HEK293 (cell line): ENCODE measurements around the gene PALM2AKAP2.
A peak's percentile ranks its signal among the peaks of the same experiment; 100 is the strongest.

Experiments used
- CTCF ChIA-PET: fragments of 350-600 bp; formaldehyde crosslinking; extraction: SDS; loops from one replicate; lab custom pipeline; 2021; ENCODE audit warnings: antibody characterized with exemption; lab: Yijun Ruan, JAX
- POLR2A ChIA-PET: fragments of 300-600 bp; formaldehyde crosslinking; extraction: SDS; loops from one replicate; lab custom pipeline; 2020; ENCODE audit warnings: antibody characterized with exemption, inconsistent platforms; lab: Yijun Ruan, JAX
- H3K27ac ChIP-seq: fragments of 200-500 bp; sonication (Bioruptor generic); 2 replicates; pipeline ENCODE4 v1.5.1; 2014; ENCODE audit warnings: low read depth, low read length, control low read depth, inconsistent platforms; ENCODE audit errors: extremely low read depth
- H3K36me3 ChIP-seq, 2 experiments: fragments of 200-500 bp in 1 of 2; sonication (Bioruptor generic) in 1 of 2; 1 replicate in 1 of 2; 2 replicates in 1 of 2; pipeline ENCODE4 v1.5.1; 2014 to 2017; ENCODE audit warnings: inconsistent platforms in 2 of 2, low read length in 2 of 2; ENCODE audit not compliant: control insufficient read depth in 2 of 2, insufficient read depth in 1 of 2
- H3K4me1 ChIP-seq: fragments of 200-500 bp; sonication (Bioruptor generic); 2 replicates; pipeline ENCODE4 v1.5.1; 2014; ENCODE audit warnings: mild to moderate bottlenecking, low read length, inconsistent platforms; ENCODE audit not compliant: control insufficient read depth, insufficient read depth
- H3K4me3 ChIP-seq: 2 replicates; pipeline ENCODE4 v1.5.1; 2011; ENCODE audit warnings: low read depth, mild to moderate bottlenecking, control low read depth, low read length, moderate library complexity
- H3K9me3 ChIP-seq: fragments of 200-500 bp; sonication (Bioruptor generic); 2 replicates; pipeline ENCODE4 v1.5.1; 2014; ENCODE audit warnings: low read depth, low read length, inconsistent platforms; ENCODE audit not compliant: control insufficient read depth, insufficient read depth
- HOXA7 ChIP-seq: sonication (generic); formaldehyde crosslinking; IDR thresholded peaks from 2 replicates; pipeline ENCODE4 v1.8.1; 2022; ENCODE audit warnings: missing genetic modification reagents, borderline replicate concordance
- PRDM2 ChIP-seq: fragments of 450-650 bp; formaldehyde crosslinking; IDR thresholded peaks from 2 replicates; pipeline ENCODE4 v1.5.1; 2016; ENCODE audit warnings: missing biosample characterization, missing genetic modification characterization, borderline replicate concordance
- REPIN1 ChIP-seq: fragments of 450-650 bp; formaldehyde crosslinking; IDR thresholded peaks from 2 replicates; pipeline ENCODE4 v1.5.1; 2017; ENCODE audit warnings: missing biosample characterization, missing genetic modification characterization, low read depth
- REST ChIP-seq: fragments of 450-650 bp; formaldehyde crosslinking; IDR thresholded peaks from 2 replicates; pipeline ENCODE4 v1.5.1; 2016; ENCODE audit warnings: missing biosample characterization, missing genetic modification characterization
- SCRT1 ChIP-seq: fragments of 450-650 bp; formaldehyde crosslinking; IDR thresholded peaks from 2 replicates; pipeline ENCODE4 v1.5.1; 2016; ENCODE audit warnings: missing biosample characterization, missing genetic modification characterization, borderline replicate concordance
- ZBTB1 ChIP-seq: fragments of 450-650 bp; formaldehyde crosslinking; IDR thresholded peaks from 2 replicates; pipeline ENCODE4 v1.5.1; 2016; ENCODE audit warnings: missing biosample characterization, missing genetic modification characterization
- ZBTB44 ChIP-seq: fragments of 450-650 bp; IDR thresholded peaks from 2 replicates; pipeline ENCODE4 v1.5.1; 2018; ENCODE audit warnings: missing biosample characterization, mild to moderate bottlenecking, missing genetic modification characterization
- ZBTB49 ChIP-seq: fragments of 450-650 bp; formaldehyde crosslinking; IDR thresholded peaks from 2 replicates; pipeline ENCODE4 v1.5.1; 2016; ENCODE audit warnings: missing biosample characterization, missing genetic modification characterization, low read depth
- ZBTB7A ChIP-seq: fragments of 450-650 bp; formaldehyde crosslinking; IDR thresholded peaks from 2 replicates; pipeline ENCODE4 v1.5.1; 2016; ENCODE audit warnings: low read depth, missing biosample characterization, missing genetic modification characterization
- ZFP41 ChIP-seq: fragments of 450-650 bp; formaldehyde crosslinking; IDR thresholded peaks from 2 replicates; pipeline ENCODE4 v1.5.1; 2016; ENCODE audit warnings: missing biosample characterization, missing genetic modification characterization, borderline replicate concordance
- ZFP69B ChIP-seq: fragments of 450-650 bp; formaldehyde crosslinking; IDR thresholded peaks from 2 replicates; pipeline ENCODE4 v1.5.1; 2016; ENCODE audit warnings: missing biosample characterization, missing genetic modification characterization
- ZIC2 ChIP-seq: fragments of 450-650 bp; formaldehyde crosslinking; IDR thresholded peaks from 2 replicates; pipeline ENCODE4 v1.5.1; 2016; ENCODE audit warnings: missing biosample characterization, missing genetic modification characterization
- ZNF132 ChIP-seq: fragments of 450-650 bp; formaldehyde crosslinking; IDR thresholded peaks from 2 replicates; pipeline ENCODE4 v1.5.1; 2017; ENCODE audit warnings: missing biosample characterization, missing genetic modification characterization, borderline replicate concordance
- ZNF157 ChIP-seq: fragments of 450-650 bp; formaldehyde crosslinking; IDR thresholded peaks from 2 replicates; pipeline ENCODE4 v1.5.1; 2016; ENCODE audit warnings: missing biosample characterization, missing genetic modification characterization
- ZNF2 ChIP-seq: fragments of 450-650 bp; formaldehyde crosslinking; IDR thresholded peaks from 2 replicates; pipeline ENCODE4 v1.5.1; 2016; ENCODE audit warnings: missing biosample characterization, missing genetic modification characterization
- ZNF274 ChIP-seq, 2 experiments: fragments of 200-500 bp in 1 of 2; fragments of 450-650 bp in 1 of 2; sonication (Bioruptor generic) in 1 of 2; formaldehyde crosslinking in 1 of 2; IDR thresholded peaks; 2 replicates each; pipeline versions ENCODE4 v1.5.1 to v1.6.1; 2014 to 2016; ENCODE audit warnings: borderline replicate concordance in 1 of 2, inconsistent platforms in 1 of 2, low read length in 1 of 2, missing biosample characterization in 1 of 2, missing genetic modification characterization in 1 of 2
- ZNF366 ChIP-seq: fragments of 450-650 bp; formaldehyde crosslinking; conservative IDR thresholded peaks from 2 replicates; pipeline ENCODE4 v1.5.1; 2016; ENCODE audit warnings: missing biosample characterization, missing genetic modification characterization
- ZNF404 ChIP-seq: fragments of 450-650 bp; formaldehyde crosslinking; IDR thresholded peaks from 2 replicates; pipeline ENCODE4 v1.5.1; 2017; ENCODE audit warnings: missing biosample characterization, missing genetic modification characterization
- ZNF514 ChIP-seq: fragments of 450-650 bp; formaldehyde crosslinking; IDR thresholded peaks from 2 replicates; pipeline ENCODE4 v1.5.1; 2016; ENCODE audit warnings: missing biosample characterization, missing genetic modification characterization
- ZNF596 ChIP-seq: fragments of 450-650 bp; IDR thresholded peaks from 2 replicates; pipeline ENCODE4 v1.5.0; 2018; ENCODE audit warnings: missing biosample characterization, mild to moderate bottlenecking, missing genetic modification characterization, moderate library complexity
- ZNF768 ChIP-seq: fragments of 450-650 bp; formaldehyde crosslinking; IDR thresholded peaks from 2 replicates; pipeline ENCODE4 v1.5.1; 2018; ENCODE audit warnings: missing biosample characterization, mild to moderate bottlenecking, missing genetic modification characterization
- ZNF777 ChIP-seq: fragments of 450-650 bp; formaldehyde crosslinking; IDR thresholded peaks from 2 replicates; pipeline ENCODE4 v1.5.1; 2017; ENCODE audit warnings: missing biosample characterization, missing genetic modification characterization, borderline replicate concordance
- ZNF830 ChIP-seq: fragments of 450-650 bp; IDR thresholded peaks from 2 replicates; pipeline ENCODE4 v1.5.0; 2018; ENCODE audit warnings: missing biosample characterization, missing genetic modification characterization, low read depth, mild to moderate bottlenecking, moderate library complexity

The PALM2AKAP2 gene

GRCh38 chr9:109817846-109818472 is 38.0 kb downstream of the PALM2AKAP2 start (continued):
- TF ChIP-seq REST (tag by site-specific recombination) (no peak), ZFP41 (tag by site-specific recombination) (no peak), ZBTB7A (tag by site-specific recombination) (no peak), ZNF768 (tag by site-specific recombination) (no peak), ZBTB1 (tag by site-specific recombination) (no peak), ZNF404 (no peak), ZNF2 (0 out of 2 replicates have a peak, but pooled peaks have one; percentile 35), ZFP69B (tag by site-specific recombination) (no peak), ZNF596 (tag by site-specific recombination) (no peak), ZNF274 (IDR thresholded peaks at IDR 0.05; ENCODE audit: low read length) (no peak), ZNF274 (tag by site-specific recombination; IDR thresholded peaks at IDR 0.05; ENCODE audit: borderline replicate concordance) (no peak), ZNF132 (tag by site-specific recombination) (no peak), REPIN1 (tag by site-specific recombination) (no peak)

- POLR2A ChIA-PET: no interaction called here
- CTCF ChIA-PET: interaction anchor here (0.6 to 2.3 kb wide), 2 partner anchors 21 to 247 kb away, joined by 4 to 11 read pairs; no protein-coding TSS in a partner anchor
- Histone ChIP-seq H3K36me3 (no peaks in the 10 kb centered on the region), H3K4me3 (no peak overlapping the region), H3K9me3 (no peaks in the 10 kb centered on the region), H3K4me1 (no peaks in the 10 kb centered on the region; the same call in 1 of the 2 replicates), H3K27ac (no peak overlapping the region)
- no peak for TF ChIP-seq ZBTB49 (tag by site-specific recombination)
- no peak for TF ChIP-seq ZNF157 (tag by site-specific recombination)
- TF ChIP-seq ZNF366 (tag by site-specific recombination): no peak
- no peak for TF ChIP-seq ZIC2
- no peak for TF ChIP-seq PRDM2 (tag by site-specific recombination)
- TF ChIP-seq SCRT1 (tag by site-specific recombination): no peak
- no peak for TF ChIP-seq ZNF777 (tag by site-specific recombination)
- no peak for TF ChIP-seq ZNF768 (tag by site-specific recombination)
- TF ChIP-seq ZNF514 (tag by site-specific recombination): no peak
- TF ChIP-seq HOXA7: no peak
- TF ChIP-seq ZNF830: no peak
- TF ChIP-seq ZBTB44 (tag by site-specific recombination): no peak
These were observed 41.7 kb downstream of the PALM2AKAP2 start for GRCh38 chr9:109821711-109822110.
